GM23338 (cell line): Measurements from ENCODE around the gene JDP2. TPM values are rescaled to one million over a fixed set of nuclear protein-coding genes. Genes with fewer than 3 reads are reported as not detected.

Source experiments
- ATAC-seq: fragments of 200-7000 bp; cut with Tn5 transposase; 3 replicates; pipeline ENCODE4 v1.9.1; 2020
- DNase-seq: peaks from one replicate; pipeline ENCODE4 v3.0.0-alpha.2; 2015; ENCODE audit warnings: low spot score
- H2AFZ ChIP-seq: fragments of 200-600 bp; sonication (generic); 2 replicates; pipeline ENCODE4 v1.8.0; 2016; ENCODE audit warnings: antibody characterized with exemption, mild to moderate bottlenecking, moderate library complexity
- H3F3A ChIP-seq: fragments of 200-600 bp; sonication (generic); replicated peaks from 2 replicates; pipeline ENCODE4 v1.8.0; 2017; ENCODE audit warnings: antibody characterized with exemption, mixed run types, low read depth
- H3K27ac ChIP-seq: fragments of 200-600 bp; sonication (generic); 2 replicates; pipeline ENCODE4 v1.6.1; 2016; ENCODE audit warnings: low read depth
- H3K27me3 ChIP-seq: fragments of 200-600 bp; sonication (generic); 2 replicates; pipeline ENCODE4 v1.8.0; 2016; ENCODE audit warnings: mild to moderate bottlenecking, mixed run types, moderate library complexity; ENCODE audit not compliant: insufficient read depth
- H3K36me3 ChIP-seq: fragments of 200-600 bp; sonication (generic); 2 replicates; pipeline ENCODE4 v1.8.0; 2016; ENCODE audit warnings: mild to moderate bottlenecking; ENCODE audit not compliant: insufficient read depth
- H3K4me1 ChIP-seq: fragments of 200-600 bp; sonication (generic); 2 replicates; pipeline ENCODE4 v1.8.0; 2016; ENCODE audit warnings: mild to moderate bottlenecking, moderate library complexity; ENCODE audit not compliant: insufficient read depth
- H3K4me2 ChIP-seq: fragments of 200-600 bp; sonication (generic); 2 replicates; pipeline ENCODE4 v1.7.1; 2017; ENCODE audit warnings: mixed run types
- H3K4me3 ChIP-seq: fragments of 200-600 bp; sonication (generic); 2 replicates; pipeline ENCODE4 v1.6.1; 2016; ENCODE audit warnings: mixed run types
- H3K79me2 ChIP-seq: fragments of 200-600 bp; sonication (generic); replicated peaks from 2 replicates; pipeline ENCODE4 v1.8.0; 2017; ENCODE audit warnings: mild to moderate bottlenecking; ENCODE audit not compliant: insufficient read depth
- H3K9me2 ChIP-seq: fragments of 200-600 bp; sonication (generic); 2 replicates; pipeline ENCODE4 v1.8.0; 2017; ENCODE audit not compliant: insufficient read depth
- H4K20me1 ChIP-seq: fragments of 200-600 bp; sonication (generic); replicated peaks from 2 replicates; pipeline ENCODE4 v1.8.0; 2017; ENCODE audit warnings: mild to moderate bottlenecking; ENCODE audit not compliant: insufficient read depth
- H3K27ac Mint-ChIP-seq: 2 replicates; pipeline ENCODE4 v1.8.0; 2020; ENCODE audit warnings: inconsistent platforms, mild to moderate bottlenecking, moderate library complexity, mixed read lengths
- H3K27me3 Mint-ChIP-seq: 3 replicates; pipeline ENCODE4 v1.8.0; 2022; ENCODE audit warnings: low read depth, mild to moderate bottlenecking, moderate library complexity, mixed read lengths, inconsistent platforms; ENCODE audit not compliant: insufficient read depth, poor library complexity
- H3K36me3 Mint-ChIP-seq: 3 replicates; pipeline ENCODE4 v1.8.0; 2021; ENCODE audit warnings: low read depth, mild to moderate bottlenecking, inconsistent platforms, moderate library complexity, mixed read lengths
- H3K4me1 Mint-ChIP-seq: 3 replicates; pipeline ENCODE4 v1.8.0; 2020; ENCODE audit warnings: mild to moderate bottlenecking, inconsistent platforms, mixed read lengths
- H3K4me3 Mint-ChIP-seq: 3 replicates; pipeline ENCODE4 v1.8.0; 2021; ENCODE audit warnings: moderate library complexity, mild to moderate bottlenecking, inconsistent platforms, mixed read lengths
- H3K9me3 Mint-ChIP-seq: 3 replicates; pipeline ENCODE4 v1.8.0; 2020; ENCODE audit warnings: moderate library complexity, mild to moderate bottlenecking, inconsistent platforms, mixed read lengths
- CREB1 ChIP-seq: fragments of 250-450 bp; sonication (Bioruptor Pico); IDR thresholded peaks from 2 replicates; pipeline ENCODE4 v1.5.0; 2020; ENCODE audit warnings: low read depth, mild to moderate bottlenecking, moderate library complexity
- CTCF ChIP-seq, 2 experiments: fragments of 200-600 bp in 1 of 2; sonication (generic) in 1 of 2; conservative IDR thresholded peaks; 2 replicates each; pipeline versions ENCODE4 v1.5.1 to v1.6.1; 2016 to 2017; ENCODE audit warnings: antibody characterized with exemption in 2 of 2, low read depth in 2 of 2, mild to moderate bottlenecking in 2 of 2, moderate library complexity in 1 of 2
- EZH2 ChIP-seq: fragments of 200-600 bp; sonication (generic); IDR thresholded peaks from one replicate; pipeline ENCODE4 v1.8.0; 2017; ENCODE audit warnings: antibody characterized with exemption, mild to moderate bottlenecking, low read depth; ENCODE audit not compliant: unreplicated experiment
- EZH2phosphoT487 ChIP-seq: fragments of 200-600 bp; sonication (generic); IDR thresholded peaks from one replicate; pipeline ENCODE4 v1.8.1; 2018; ENCODE audit warnings: antibody characterized with exemption; ENCODE audit not compliant: unreplicated experiment
- JUNB ChIP-seq: IDR thresholded peaks from one replicate; pipeline ENCODE4 v1.6.1; 2016; ENCODE audit warnings: antibody characterized with exemption; ENCODE audit not compliant: unreplicated experiment
- POLR2AphosphoS5 ChIP-seq: IDR thresholded peaks from 2 replicates; pipeline ENCODE4 v1.6.1; 2016; ENCODE audit warnings: antibody characterized with exemption, low read depth
- STAT1 ChIP-seq: IDR thresholded peaks from one replicate; pipeline ENCODE4 v1.6.1; 2016; ENCODE audit warnings: antibody characterized with exemption; ENCODE audit not compliant: unreplicated experiment
- ZNF114 ChIP-seq: fragments of 250-450 bp; sonication (Bioruptor Pico); IDR thresholded peaks from 2 replicates; pipeline ENCODE4 v1.5.0; 2020; ENCODE audit warnings: mild to moderate bottlenecking, moderate library complexity
- ZNF331 ChIP-seq: fragments of 250-450 bp; sonication (Bioruptor Pico); IDR thresholded peaks from 2 replicates; pipeline ENCODE4 v1.5.0; 2020; ENCODE audit warnings: low read depth, mild to moderate bottlenecking, moderate library complexity
- polyA plus RNA-seq: library from polyadenylated mRNA; unstranded; fragments of >200 nt; fragmentation: Nextera tagmentation; extraction: Ambion mirVana; gene quantifications from 2 replicates; pipeline ENCODE4 v1.2.1, GENCODE V29; 2016
- total RNA-seq: library from RNA; depleted of rRNA; stranded (reverse); fragments of >200 nt; shearing (Covaris generic); gene quantifications from 2 replicates; pipeline ENCODE4 v1.2.3, GENCODE V29; 2014

Gene JDP2
- total and polyA plus RNA-seq, 2 experiments from 2014 or later = 12.5 to 38.9 TPM

GRCh38 chr14:75442642-75443041 is 14.8 kb downstream of the JDP2 start:
- H3K27me3 ChIP-seq = no peaks in the 10 kb centered on the region
- no peaks in the 10 kb centered on the region for H3F3A ChIP-seq
- no peak overlapping the region for H3K4me3 ChIP-seq
- H3K4me3 Mint-ChIP-seq = no peak overlapping the region
- peak overlapping the region; percentile 69 for H3K27ac Mint-ChIP-seq
- ATAC-seq (no peak), DNase-seq (no peak)
- H3K9me2 ChIP-seq = no peaks in the 10 kb centered on the region
- peaks cover 64% of the 10 kb centered on the region for H3K36me3 Mint-ChIP-seq
- H3K27ac ChIP-seq = no peak overlapping the region
- peaks cover 4% of the 10 kb centered on the region for H3K36me3 ChIP-seq
- no peaks in the 10 kb centered on the region for H3K9me3 Mint-ChIP-seq
- peaks cover 13% of the 10 kb centered on the region; the same call in 1 of the 2 replicates for H3K4me1 ChIP-seq
- TF ChIP-seq EZH2 = no peak
- no peak overlapping the region for H3K4me2 ChIP-seq
- peaks cover 6% of the 10 kb centered on the region for H3K27me3 Mint-ChIP-seq
- H4K20me1 ChIP-seq = peaks cover 12% of the 10 kb centered on the region
- peaks cover 44% of the 10 kb centered on the region for H3K4me1 Mint-ChIP-seq
- peaks cover 36% of the 10 kb centered on the region for H3K79me2 ChIP-seq
- no peak overlapping the region for H2AFZ ChIP-seq

GRCh38 chr14:75443203-75443969 is 15.6 kb downstream of the JDP2 start:
- H3K27ac ChIP-seq = no peak overlapping the region; the same call in 1 of the 2 replicates
- Mint-ChIP-seq H3K9me3 (no peaks in the 10 kb centered on the region), H3K27me3 (peaks cover 7% of the 10 kb centered on the region), H3K4me3 (no peak overlapping the region), H3K27ac (peak overlapping the region; percentile 69), H3K4me1 (peaks cover 38% of the 10 kb centered on the region), H3K36me3 (peaks cover 59% of the 10 kb centered on the region)
- peaks cover 39% of the 10 kb centered on the region for H3K79me2 ChIP-seq
- H2AFZ ChIP-seq = no peak overlapping the region
- H3K36me3 ChIP-seq = no peaks in the 10 kb centered on the region; the same call in none of the 2 replicates
- peaks cover 13% of the 10 kb centered on the region; the same call in 1 of the 2 replicates for H3K4me1 ChIP-seq
- no peak overlapping the region for H3K4me2 ChIP-seq
- peaks cover 12% of the 10 kb centered on the region for H4K20me1 ChIP-seq
- H3K4me3 ChIP-seq = no peak overlapping the region
- H3K27me3 ChIP-seq = no peaks in the 10 kb centered on the region
- H3F3A ChIP-seq = no peaks in the 10 kb centered on the region
- TF ChIP-seq EZH2phosphoT487 = no peak
- TF ChIP-seq JUNB = no peak
- no peak for TF ChIP-seq POLR2AphosphoS5
- TF ChIP-seq EZH2 = no peak
- no peak for TF ChIP-seq ZNF114 (CRISPR knock-in tag)
- DNase-seq = no peak
- no peaks in the 10 kb centered on the region for H3K9me2 ChIP-seq
- no peak for ATAC-seq

GRCh38 chr14:75445236-75445635 is 17.4 kb downstream of the JDP2 start:
- no peaks in the 10 kb centered on the region for H3K27me3 ChIP-seq
- H4K20me1 ChIP-seq = peaks cover 6% of the 10 kb centered on the region
- ATAC-seq (no peak), DNase-seq (no peak)
- H3K27ac ChIP-seq = no peak overlapping the region
- TF ChIP-seq STAT1 (no peak), CTCF (conservative IDR thresholded peaks at IDR 0.05; ENCODE audit: low read depth in 2 of 2) (no peak), EZH2phosphoT487 (no peak), CREB1 (CRISPR knock-in tag) (no peak), EZH2 (no peak), POLR2AphosphoS5 (no peak), ZNF114 (CRISPR knock-in tag) (no peak), JUNB (no peak), ZNF331 (CRISPR knock-in tag) (no peak)
- no peak overlapping the region for H3K4me3 ChIP-seq
- no peak overlapping the region for H2AFZ ChIP-seq
- H3K36me3 ChIP-seq = no peaks in the 10 kb centered on the region; the same call in none of the 2 replicates
- Mint-ChIP-seq H3K36me3 (peaks cover 43% of the 10 kb centered on the region), H3K27me3 (peaks cover 5% of the 10 kb centered on the region), H3K27ac (no peak overlapping the region), H3K4me1 (peaks cover 30% of the 10 kb centered on the region), H3K4me3 (no peak overlapping the region), H3K9me3 (no peaks in the 10 kb centered on the region)
- no peaks in the 10 kb centered on the region for H3F3A ChIP-seq
- H3K79me2 ChIP-seq = peaks cover 54% of the 10 kb centered on the region
- H3K4me2 ChIP-seq = no peak overlapping the region
- peaks cover 13% of the 10 kb centered on the region; the same call in 1 of the 2 replicates for H3K4me1 ChIP-seq
- no peaks in the 10 kb centered on the region for H3K9me2 ChIP-seq
